ENCODE data around the gene EWSR1.
"Not testable (repeated sequence)": the region's sequence is repeated elsewhere in the genome, so short reads cannot be mapped to it uniquely, and the experiment has no call there.

Gene EWSR1

GRCh38 chr22:29243874-29244446 is 24.1 kb upstream of the EWSR1 start:
- no peak overlapping the region for H2AFZ ChIP-seq (ENCODE audit: insufficient read depth, low read length, poor library complexity)
- H3K27me3 ChIP-seq (ENCODE audit: insufficient read depth, low read length) = no peaks in the 10 kb centered on the region
- no peak overlapping the region for H3K4ac ChIP-seq (ENCODE audit: low read depth, low read length)
- no peaks in the 10 kb centered on the region for H3K4me1 ChIP-seq (ENCODE audit: control insufficient read depth in 1 of 2, insufficient read depth in 2 of 2, low read length in 2 of 2)
- no peaks in the 10 kb centered on the region for H3K79me2 ChIP-seq (ENCODE audit: control insufficient read depth, insufficient read depth, low read length, poor library complexity)
- no peak overlapping the region for H4K91ac ChIP-seq (ENCODE audit: low read depth, low read length)
- no peak overlapping the region for H3K18ac ChIP-seq (ENCODE audit: low read length)
- H3K27ac ChIP-seq (ENCODE audit: low read depth, low read length) = no peak overlapping the region
- no peak overlapping the region for H2BK5ac ChIP-seq (ENCODE audit: low read depth, low read length, poor library complexity)
- no peak overlapping the region for H4K8ac ChIP-seq (ENCODE audit: low read depth, low read length)
- no peak overlapping the region for H3K23ac ChIP-seq (ENCODE audit: low read length)
- H4K12ac ChIP-seq (ENCODE audit: low read depth, low read length) = no peak overlapping the region
- H2AK5ac ChIP-seq (ENCODE audit: low read length) = no peak overlapping the region
- no peaks in the 10 kb centered on the region for H3K79me1 ChIP-seq (ENCODE audit: low read length)
- no peak overlapping the region for H3K14ac ChIP-seq (ENCODE audit: low read length)
- no peak overlapping the region for H3K4me2 ChIP-seq (ENCODE audit: low read length)
- H2BK120ac ChIP-seq (ENCODE audit: insufficient read depth, low read length, poor library complexity) = no peak overlapping the region
- no peaks in the 10 kb centered on the region for H3K36me3 ChIP-seq (ENCODE audit: control insufficient read depth in 1 of 2, insufficient read depth in 2 of 2, low read length in 2 of 2)
- H3K9ac ChIP-seq (ENCODE audit: low read length) = no peak overlapping the region
- no CpG with 5 or more reads among the region's 11 CpGs for WGBS (ENCODE audit: extremely low coverage, insufficient coverage, insufficient read length)
- peaks cover 9% of the 10 kb centered on the region for H3K9me3 ChIP-seq (ENCODE audit: insufficient read depth, low read depth, low read length)
- H3K4me3 ChIP-seq (ENCODE audit: low read depth, low read length) = no peak overlapping the region
- DNase-seq = no peak
- no peak overlapping the region for H2BK12ac ChIP-seq (ENCODE audit: low read length)

DNA sequence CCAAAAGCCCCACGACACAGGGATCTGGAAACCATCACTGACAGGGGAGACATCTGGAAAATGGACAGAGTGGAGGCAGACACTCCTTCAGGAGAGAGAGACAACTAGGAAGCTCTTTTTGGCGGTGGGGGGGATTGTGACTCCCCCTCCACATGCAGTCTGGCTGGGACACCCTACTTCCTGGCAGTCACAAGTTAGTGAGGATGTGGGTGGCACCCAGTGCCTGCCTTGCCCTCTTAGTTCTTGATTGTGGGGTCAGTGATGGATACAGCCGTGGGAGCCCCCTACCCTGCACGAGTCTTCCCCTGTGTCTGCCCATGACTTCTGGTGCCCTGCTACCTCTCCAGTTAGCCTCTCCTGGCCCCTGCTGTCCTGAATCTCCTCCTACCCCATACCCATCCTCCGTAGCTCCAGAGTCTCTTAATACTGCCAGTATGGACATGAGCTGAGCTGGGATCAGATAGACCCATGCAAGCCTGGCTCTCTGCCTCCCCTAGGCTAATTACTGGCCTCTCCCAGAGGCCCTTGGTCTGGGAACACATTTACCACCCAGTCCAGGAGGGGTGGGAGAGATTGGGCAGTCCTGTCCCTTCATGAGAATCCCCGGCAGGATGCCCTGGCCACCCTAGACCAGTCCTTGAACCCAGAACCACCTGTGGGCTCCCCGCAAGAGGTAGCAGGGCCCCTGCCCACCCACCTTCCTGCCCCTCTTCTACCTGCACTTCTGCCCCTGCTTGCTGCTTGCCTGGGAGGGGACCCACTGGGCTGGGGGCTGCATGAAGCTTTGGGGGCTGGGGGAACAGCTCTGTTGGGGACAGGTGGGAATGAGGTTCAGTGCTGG is 23.1 kb upstream of the EWSR1 start:
- Histone ChIP-seq H3K27ac (ENCODE audit: low read depth, low read length) (no peak overlapping the region), H3K4ac (ENCODE audit: low read depth, low read length) (no peak overlapping the region), H3K9ac (ENCODE audit: low read length) (no peak overlapping the region), H3K4me3 (ENCODE audit: low read depth, low read length) (no peak overlapping the region), H2BK5ac (ENCODE audit: low read depth, low read length, poor library complexity) (no peak overlapping the region), H3K4me1 (ENCODE audit: control insufficient read depth in 1 of 2, insufficient read depth in 2 of 2, low read length in 2 of 2) (no peaks in the 10 kb centered on the region), H3K4me2 (ENCODE audit: low read length) (no peak overlapping the region), H4K12ac (ENCODE audit: low read depth, low read length) (no peak overlapping the region), H4K8ac (ENCODE audit: low read depth, low read length) (no peak overlapping the region), H3K79me1 (ENCODE audit: low read length) (no peaks in the 10 kb centered on the region), H2AK5ac (ENCODE audit: low read length) (no peak overlapping the region), H4K91ac (ENCODE audit: low read depth, low read length) (no peak overlapping the region), H2AFZ (ENCODE audit: insufficient read depth, low read length, poor library complexity) (no peak overlapping the region), H3K36me3 (ENCODE audit: control insufficient read depth in 1 of 2, insufficient read depth in 2 of 2, low read length in 2 of 2) (no peaks in the 10 kb centered on the region), H3K18ac (ENCODE audit: low read length) (no peak overlapping the region), H2BK120ac (ENCODE audit: insufficient read depth, low read length, poor library complexity) (no peak overlapping the region), H3K27me3 (ENCODE audit: insufficient read depth, low read length) (no peaks in the 10 kb centered on the region), H3K9me3 (ENCODE audit: insufficient read depth, low read depth, low read length) (peaks cover 7% of the 10 kb centered on the region), H3K23ac (ENCODE audit: low read length) (no peak overlapping the region), H2BK12ac (ENCODE audit: low read length) (no peak overlapping the region), H3K79me2 (ENCODE audit: control insufficient read depth, insufficient read depth, low read length, poor library complexity) (no peaks in the 10 kb centered on the region), H3K14ac (ENCODE audit: low read length) (no peak overlapping the region)
- DNase-seq = no peak
- whole genome bisulfite sequencing (ENCODE audit: extremely low coverage, insufficient coverage, insufficient read length) = no CpG with 5 or more reads among the region's 7 CpGs

- Histone ChIP-seq H3K27ac (ENCODE audit: low read depth, low read length) (no peak overlapping the region), H3K18ac (ENCODE audit: low read length) (no peak overlapping the region), H4K91ac (ENCODE audit: low read depth, low read length) (no peak overlapping the region), H3K4me1 (ENCODE audit: control insufficient read depth in 1 of 2, insufficient read depth in 2 of 2, low read length in 2 of 2) (no peaks in the 10 kb centered on the region), H4K8ac (ENCODE audit: low read depth, low read length) (no peak overlapping the region), H3K4me3 (ENCODE audit: low read depth, low read length) (no peak overlapping the region), H3K9me3 (ENCODE audit: insufficient read depth, low read depth, low read length) (peaks cover 7% of the 10 kb centered on the region), H3K9ac (ENCODE audit: low read length) (no peak overlapping the region), H3K23ac (ENCODE audit: low read length) (no peak overlapping the region), H3K36me3 (ENCODE audit: control insufficient read depth in 1 of 2, insufficient read depth in 2 of 2, low read length in 2 of 2) (no peaks in the 10 kb centered on the region), H4K12ac (ENCODE audit: low read depth, low read length) (no peak overlapping the region), H2AK5ac (ENCODE audit: low read length) (no peak overlapping the region), H3K14ac (ENCODE audit: low read length) (no peak overlapping the region), H3K79me2 (ENCODE audit: control insufficient read depth, insufficient read depth, low read length, poor library complexity) (no peaks in the 10 kb centered on the region), H3K27me3 (ENCODE audit: insufficient read depth, low read length) (no peaks in the 10 kb centered on the region), H2BK120ac (ENCODE audit: insufficient read depth, low read length, poor library complexity) (no peak overlapping the region), H3K79me1 (ENCODE audit: low read length) (no peaks in the 10 kb centered on the region), H2BK12ac (ENCODE audit: low read length) (no peak overlapping the region), H3K4ac (ENCODE audit: low read depth, low read length) (no peak overlapping the region), H2BK5ac (ENCODE audit: low read depth, low read length, poor library complexity) (no peak overlapping the region), H2AFZ (ENCODE audit: insufficient read depth, low read length, poor library complexity) (no peak overlapping the region), H3K4me2 (ENCODE audit: low read length) (no peak overlapping the region)
- WGBS (ENCODE audit: extremely low coverage, insufficient coverage, insufficient read length) = no CpG with 5 or more reads among the region's 11 CpGs
- DNase-seq = peak; percentile 38 to 73
Observed at GRCh38 chr22:29245626-29246385, 22.3 kb upstream of the EWSR1 start.

DNA sequence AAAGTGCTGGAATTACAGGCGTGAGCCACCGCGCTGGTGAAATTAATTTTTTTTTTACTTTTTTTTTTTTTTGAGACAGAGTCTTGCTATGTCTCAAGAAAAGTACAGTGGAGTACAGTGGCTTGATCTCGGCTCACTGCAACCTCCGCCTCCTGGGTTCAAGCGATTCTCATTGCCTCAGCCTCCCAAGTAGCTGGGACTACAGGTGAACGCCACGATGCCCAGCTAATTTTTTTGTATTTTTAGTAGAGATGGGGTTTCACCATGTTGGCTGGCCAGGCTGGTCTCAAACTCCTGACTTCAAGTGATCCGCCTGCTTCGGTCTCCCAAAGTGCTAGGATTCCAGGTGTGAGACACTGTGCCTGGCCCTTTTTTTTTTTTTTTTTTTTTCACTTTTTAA is 20.2 kb upstream of the EWSR1 start:
- not testable (repeated sequence) for H4K8ac ChIP-seq (ENCODE audit: low read depth, low read length)

More for the DNA sequence above, 20.2 kb upstream of the EWSR1 start:
- H3K4ac ChIP-seq (ENCODE audit: low read depth, low read length); H2BK120ac ChIP-seq (ENCODE audit: insufficient read depth, low read length, poor library complexity); H3K4me3 ChIP-seq (ENCODE audit: low read depth, low read length); H3K4me1 ChIP-seq (ENCODE audit: control insufficient read depth in 1 of 2, insufficient read depth in 2 of 2, low read length in 2 of 2); H4K91ac ChIP-seq (ENCODE audit: low read depth, low read length); H3K9ac ChIP-seq (ENCODE audit: low read length); H3K18ac ChIP-seq (ENCODE audit: low read length); H3K4me2 ChIP-seq (ENCODE audit: low read length); H2AFZ ChIP-seq (ENCODE audit: insufficient read depth, low read length, poor library complexity); H2BK5ac ChIP-seq (ENCODE audit: low read depth, low read length, poor library complexity); H3K27me3 ChIP-seq (ENCODE audit: insufficient read depth, low read length); H3K79me2 ChIP-seq (ENCODE audit: control insufficient read depth, insufficient read depth, low read length, poor library complexity); H3K9me3 ChIP-seq (ENCODE audit: insufficient read depth, low read depth, low read length); H3K79me1 ChIP-seq (ENCODE audit: low read length); H3K27ac ChIP-seq (ENCODE audit: low read depth, low read length); H2AK5ac ChIP-seq (ENCODE audit: low read length); H3K36me3 ChIP-seq (ENCODE audit: control insufficient read depth in 1 of 2, insufficient read depth in 2 of 2, low read length in 2 of 2); H2BK12ac ChIP-seq (ENCODE audit: low read length); H4K12ac ChIP-seq (ENCODE audit: low read depth, low read length); DNase-seq; H3K14ac ChIP-seq (ENCODE audit: low read length); H3K23ac ChIP-seq (ENCODE audit: low read length): not testable (repeated sequence)
- no CpG with 5 or more reads among the region's 10 CpGs for WGBS (ENCODE audit: extremely low coverage, insufficient coverage, insufficient read length)
